PFSK-1 (cell line): Measurements from ENCODE around the gene NEUROG2.

Source experiments
- FOXP2 ChIP-seq: optimal IDR thresholded peaks from 2 replicates; pipeline ENCODE3; 2011; ENCODE audit warnings: borderline replicate concordance, control low read depth, inconsistent platforms; ENCODE audit not compliant: insufficient read depth; ENCODE audit errors: extremely low read length, extremely low read depth
- POLR2AphosphoS5 ChIP-seq: IDR thresholded peaks from 2 replicates; pipeline ENCODE4 v1.6.1; 2012; ENCODE audit warnings: low read depth, mild to moderate bottlenecking, control low read depth, low read length, moderate library complexity
- REST ChIP-seq, 2 experiments: IDR thresholded peaks; 2 replicates each; pipeline versions ENCODE4 v1.6.1 to v1.8.0; 2011 to 2012; ENCODE audit warnings: low read depth in 2 of 2, low read length in 2 of 2, control low read depth in 1 of 2, inconsistent platforms in 1 of 2, mild to moderate bottlenecking in 1 of 2, moderate library complexity in 1 of 2; ENCODE audit not compliant: insufficient read depth in 1 of 2
- SIN3A ChIP-seq: IDR thresholded peaks from 2 replicates; pipeline ENCODE4 v1.6.1; 2012; ENCODE audit warnings: mild to moderate bottlenecking, low read length, moderate library complexity, borderline replicate concordance; ENCODE audit not compliant: insufficient read depth
- TAF1 ChIP-seq: IDR thresholded peaks from 2 replicates; pipeline ENCODE4 v1.6.1; 2012; ENCODE audit warnings: low read length, control low read depth, borderline replicate concordance; ENCODE audit not compliant: insufficient read depth

The NEUROG2 gene

GRCh38 chr4:112536123-112536522, 20.1 kb upstream of the NEUROG2 start:
- TF ChIP-seq FOXP2 (no peak), TAF1 (no peak), REST (IDR thresholded peaks at IDR 0.05; ENCODE audit: insufficient read depth in 1 of 2, low read depth in 2 of 2, low read length in 2 of 2) (no peak), SIN3A (no peak), POLR2AphosphoS5 (no peak)

GRCh38 chr4:112532267-112532666, 16.3 kb upstream of the NEUROG2 start:
- no peak for TF ChIP-seq FOXP2
- no peak for TF ChIP-seq SIN3A

DNA sequence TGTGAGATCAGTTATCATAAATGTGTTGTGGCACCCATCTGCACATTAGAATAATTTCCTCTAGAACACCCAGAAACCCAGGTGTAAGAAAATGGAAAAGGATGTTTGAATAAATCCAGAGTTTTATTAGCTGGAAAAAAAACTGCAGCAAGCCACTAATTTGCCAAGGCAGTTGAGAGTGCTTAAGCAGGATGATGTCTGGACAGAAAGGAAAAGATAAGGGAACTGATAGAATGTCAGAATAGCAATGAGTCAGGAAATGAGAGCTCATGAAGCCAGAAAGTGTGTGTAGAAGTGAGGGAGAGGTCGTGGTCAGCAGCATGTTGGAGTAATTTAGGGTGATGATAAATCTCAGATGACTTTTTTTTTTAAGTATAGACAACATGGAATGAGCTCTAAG, 15.2 kb upstream of the NEUROG2 start:
- no peak for TF ChIP-seq SIN3A
- no peak for TF ChIP-seq REST (IDR thresholded peaks at IDR 0.05; ENCODE audit: insufficient read depth in 1 of 2, low read depth in 2 of 2, low read length in 2 of 2)
- no peak for TF ChIP-seq FOXP2
- TF ChIP-seq TAF1: no peak
- TF ChIP-seq POLR2AphosphoS5: no peak

- TF ChIP-seq TAF1 (no peak), FOXP2 (no peak)
Observed at GRCh38 chr4:112526061-112526460, 10.1 kb upstream of the NEUROG2 start.

- TF ChIP-seq REST (IDR thresholded peaks at IDR 0.05; ENCODE audit: insufficient read depth in 1 of 2, low read depth in 2 of 2, low read length in 2 of 2): no peak
- TF ChIP-seq FOXP2: peak; percentile 44
Observed at GRCh38 chr4:112523764-112524505, 8.0 kb upstream of the NEUROG2 start.

DNA sequence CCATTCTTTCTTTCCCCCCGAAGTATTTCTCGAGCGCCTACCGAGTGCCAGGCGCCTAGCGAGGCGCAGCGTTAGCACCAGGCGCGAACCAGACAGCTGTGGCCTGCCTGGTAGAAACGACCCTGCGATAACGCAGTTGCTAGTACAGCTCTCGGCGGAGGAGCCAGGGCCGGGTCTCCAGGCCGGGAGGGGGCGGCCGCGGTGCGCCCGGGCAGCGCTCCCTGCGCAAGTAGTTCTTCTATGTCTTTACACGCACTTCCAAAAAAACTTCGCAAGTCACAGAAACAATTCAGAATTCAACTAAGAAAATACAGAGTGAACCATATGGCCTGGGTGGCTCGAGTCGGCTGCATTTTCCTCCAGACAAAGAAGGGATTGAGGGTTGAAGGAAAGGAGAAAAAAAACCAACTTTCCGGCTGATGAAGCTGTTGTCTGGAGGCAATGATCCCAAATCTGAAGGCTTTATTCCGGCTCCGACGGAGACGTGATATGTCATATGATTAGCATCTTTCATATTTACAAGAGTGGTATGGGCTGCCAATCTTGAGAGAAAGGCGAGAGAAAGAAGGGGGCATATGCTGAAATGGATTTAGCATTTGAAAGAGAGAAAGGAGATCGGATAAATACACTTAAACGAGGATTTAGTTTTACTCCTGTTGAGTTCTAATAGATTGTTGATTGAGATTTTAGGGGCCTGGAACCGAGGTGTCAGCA, 7.2 kb upstream of the NEUROG2 start:
- no peak for TF ChIP-seq TAF1
- no peak for TF ChIP-seq POLR2AphosphoS5
- TF ChIP-seq REST (IDR thresholded peaks at IDR 0.05; ENCODE audit: insufficient read depth in 1 of 2, low read depth in 2 of 2, low read length in 2 of 2): no peak
- TF ChIP-seq SIN3A: no peak
- TF ChIP-seq FOXP2: no peak
